GM19193 (cell line): Measurements from ENCODE around the gene CCL7.

Experiments
- POLR2A ChIP-seq: IDR thresholded peaks from 4 replicates; pipeline ENCODE4 v1.6.1; 2011; ENCODE audit not compliant: insufficient read depth, insufficient read length; ENCODE audit errors: extremely low read depth

CCL7 gene

GRCh38 chr17:34300652-34301370 lies 30.8 kb downstream of the CCL7 start:
- no peak for TF ChIP-seq POLR2A

- TF ChIP-seq POLR2A = no peak
These were observed 32.0 kb downstream of the CCL7 start for GRCh38 chr17:34301986-34302385.

GRCh38 chr17:34302636-34303035 lies 32.6 kb downstream of the CCL7 start:
- TF ChIP-seq POLR2A = no peak

DNA sequence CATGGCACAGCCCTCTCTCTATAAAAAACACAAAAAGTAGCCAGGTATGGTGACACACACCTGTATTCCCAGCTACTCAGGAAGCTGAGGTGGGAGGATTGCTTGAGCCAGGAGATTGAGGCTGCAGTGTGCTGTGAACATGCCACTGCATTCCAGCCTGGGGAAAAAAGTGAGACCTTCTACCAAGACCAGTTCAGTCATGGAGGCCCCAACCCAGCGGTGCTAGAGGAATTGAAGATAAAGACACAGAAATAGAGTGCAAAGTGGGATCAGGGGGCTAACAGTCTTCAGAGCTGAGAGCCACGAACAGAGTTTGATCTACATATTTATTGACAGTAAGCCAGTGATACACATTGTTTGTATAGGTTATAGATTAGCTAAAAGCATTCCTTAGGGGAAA lies 33.6 kb downstream of the CCL7 start:
- TF ChIP-seq POLR2A = no peak

DNA sequence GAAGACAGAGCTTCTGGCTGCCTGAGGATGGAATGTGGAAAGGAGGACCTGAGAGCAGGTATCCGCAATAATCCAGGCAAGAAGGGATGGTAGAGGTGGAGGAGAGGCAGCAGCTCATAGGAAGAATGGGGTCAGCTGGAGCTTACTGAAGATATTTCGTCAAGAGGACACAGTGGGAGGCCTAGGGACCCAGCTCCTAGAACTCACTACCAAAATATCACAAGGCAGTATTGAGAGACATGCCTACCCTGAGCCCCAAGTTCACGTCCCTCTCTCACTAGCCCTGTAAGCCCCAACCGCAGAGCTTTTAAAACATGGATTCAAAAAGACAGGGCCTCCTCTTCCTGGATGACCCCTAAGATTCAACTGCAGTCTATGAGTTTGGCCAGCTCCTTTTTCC lies 35.0 kb downstream of the CCL7 start:
- TF ChIP-seq POLR2A = no peak

DNA sequence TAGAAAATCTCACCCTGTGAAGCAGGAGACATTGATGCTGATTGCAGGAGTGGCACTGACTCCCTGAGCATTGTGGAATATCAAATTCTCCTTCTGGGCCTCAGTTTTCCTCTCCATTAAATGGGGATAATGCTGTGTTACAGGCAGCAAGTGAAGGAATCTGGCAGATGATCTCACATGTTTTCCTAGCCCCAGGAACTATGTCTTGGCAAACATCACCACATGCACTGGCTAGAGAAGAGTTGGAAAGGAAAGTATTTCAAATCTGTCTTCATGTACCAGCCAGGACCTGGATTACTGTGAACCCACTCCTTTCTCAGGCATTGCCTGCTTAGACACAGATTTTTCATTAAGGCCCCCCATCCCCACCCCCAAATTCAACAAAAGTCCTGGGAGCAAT lies 35.6 kb downstream of the CCL7 start:
- no peak for TF ChIP-seq POLR2A

DNA sequence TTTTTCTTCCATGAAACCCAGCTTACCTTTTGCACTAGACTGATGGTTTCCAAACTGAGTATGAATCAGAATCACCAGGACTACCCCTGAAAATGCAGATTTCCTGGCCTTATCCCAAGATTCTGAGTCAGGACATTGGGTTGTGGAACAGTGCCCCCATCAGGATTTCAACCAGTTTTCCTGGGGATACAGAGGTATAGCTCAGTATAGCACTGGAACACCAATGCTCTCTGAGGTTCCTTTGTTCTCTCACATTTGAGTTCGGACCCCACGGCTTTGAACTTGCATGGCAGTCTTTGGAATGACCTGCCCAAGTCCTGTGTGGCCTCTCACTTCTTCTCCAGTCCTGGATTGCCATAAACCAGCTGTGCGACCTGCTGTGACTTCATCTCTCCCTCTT lies 36.4 kb downstream of the CCL7 start:
- no peak for TF ChIP-seq POLR2A

GRCh38 chr17:34307110-34307509 lies 37.1 kb downstream of the CCL7 start:
- TF ChIP-seq POLR2A = no peak

DNA sequence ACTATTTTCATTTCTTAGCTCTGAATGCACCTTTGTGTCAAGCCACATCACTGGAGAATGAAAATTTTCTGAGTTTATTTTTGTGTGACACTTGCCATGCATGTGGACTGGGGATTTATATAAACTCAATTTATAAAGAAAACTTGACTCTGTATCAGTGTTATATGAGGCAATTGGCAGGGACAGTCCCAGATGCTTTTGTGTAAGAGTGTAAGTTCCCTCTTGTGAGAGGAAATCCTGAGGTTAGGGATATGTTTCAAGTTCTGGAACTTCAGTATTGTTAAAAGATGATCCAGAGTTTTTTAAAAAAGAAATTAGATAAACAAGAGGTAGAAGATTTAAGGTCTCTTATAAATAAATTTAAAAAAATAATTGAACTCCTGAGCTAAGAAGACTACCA lies 38.4 kb downstream of the CCL7 start:
- TF ChIP-seq POLR2A = no peak

DNA sequence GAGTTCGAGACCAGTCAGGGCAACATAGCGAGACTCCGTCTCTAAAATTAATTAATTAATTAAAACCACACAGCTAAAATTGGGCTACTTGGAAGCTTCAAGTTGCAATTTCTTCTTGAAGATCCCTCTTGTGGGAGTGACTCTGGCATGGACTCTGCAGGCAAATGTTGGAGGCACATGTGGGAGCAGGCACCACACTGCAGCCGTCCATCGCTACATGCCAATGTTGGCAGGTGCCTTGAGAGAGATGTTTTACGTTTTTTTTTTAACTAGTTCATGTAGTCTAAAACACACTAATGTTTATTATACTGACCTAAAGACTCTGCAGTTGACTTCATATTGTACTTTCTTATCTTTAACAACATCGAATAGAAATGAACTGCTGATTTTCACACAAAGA lies 41.3 kb downstream of the CCL7 start:
- no peak for TF ChIP-seq POLR2A

DNA sequence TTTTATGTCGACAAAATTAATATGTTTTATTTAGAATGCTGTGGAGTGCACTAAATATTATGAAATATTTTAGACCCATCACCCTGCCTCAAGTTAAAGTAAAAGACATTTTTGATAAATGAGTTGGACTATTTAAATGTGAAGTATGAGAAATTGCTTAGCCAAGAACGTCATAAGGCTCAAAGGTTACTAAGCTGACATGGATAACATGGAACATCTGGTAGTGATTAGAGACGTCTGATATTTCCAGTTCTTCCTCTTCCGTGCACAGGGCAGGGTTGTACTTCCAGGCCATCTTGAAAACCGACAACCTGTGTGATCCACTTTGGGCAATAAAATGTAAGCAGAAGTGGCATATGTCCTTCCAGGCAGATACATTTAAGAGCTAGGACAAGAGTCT lies 42.1 kb downstream of the CCL7 start:
- TF ChIP-seq POLR2A = no peak

GRCh38 chr17:34313164-34313563 lies 43.1 kb downstream of the CCL7 start:
- TF ChIP-seq POLR2A = no peak

- no peak for TF ChIP-seq POLR2A
These were observed 44.3 kb downstream of the CCL7 start for GRCh38 chr17:34314279-34314678.

GRCh38 chr17:34318474-34318873 lies 48.5 kb downstream of the CCL7 start:
- TF ChIP-seq POLR2A = no peak

- TF ChIP-seq POLR2A = no peak
These were observed 49.0 kb downstream of the CCL7 start, which contains the start of gene CCL8 for GRCh38 chr17:34319039-34319483. Gene CCL8, plus strand, starts transcription at chr17:34319435. Its CDS starts 67 bp downstream, at chr17:34319502.
